T1000 (cell line): ENCODE measurements around the gene HCAR2.
"Not testable (repeated sequence)": the region's sequence is repeated elsewhere in the genome, so short reads cannot be mapped to it uniquely, and the experiment has no call there.

Experiments
- DNase-seq: peaks from one replicate; lab custom pipeline; 2025; ENCODE audit warnings: mixed read lengths; lab: John Stamatoyannopoulos, UW

HCAR2 gene

GRCh38 chr12:122665759-122666158 lies 37.4 kb downstream of the HCAR2 start:
- DNase-seq = no peak

DNA sequence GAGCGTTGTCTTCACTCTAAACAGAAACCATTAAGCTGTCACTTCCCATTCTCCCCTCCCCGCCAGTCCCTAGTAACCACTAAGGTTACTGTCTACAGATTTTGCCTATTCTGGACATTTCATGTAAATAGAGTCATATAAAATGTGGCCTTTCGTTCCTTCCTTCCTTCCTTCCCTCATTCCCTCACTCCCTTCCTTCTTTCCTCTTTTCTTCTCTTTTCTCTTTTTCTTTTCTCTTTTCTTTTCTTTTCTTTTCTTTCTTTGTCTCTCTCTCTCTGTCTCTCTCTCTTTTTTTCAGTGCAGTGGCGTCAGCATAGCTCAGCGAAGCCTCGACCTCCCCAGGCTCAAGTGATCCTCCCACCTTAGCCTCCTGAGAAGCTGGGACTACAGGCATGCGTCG lies 37.8 kb downstream of the HCAR2 start:
- DNase-seq = no peak

DNA sequence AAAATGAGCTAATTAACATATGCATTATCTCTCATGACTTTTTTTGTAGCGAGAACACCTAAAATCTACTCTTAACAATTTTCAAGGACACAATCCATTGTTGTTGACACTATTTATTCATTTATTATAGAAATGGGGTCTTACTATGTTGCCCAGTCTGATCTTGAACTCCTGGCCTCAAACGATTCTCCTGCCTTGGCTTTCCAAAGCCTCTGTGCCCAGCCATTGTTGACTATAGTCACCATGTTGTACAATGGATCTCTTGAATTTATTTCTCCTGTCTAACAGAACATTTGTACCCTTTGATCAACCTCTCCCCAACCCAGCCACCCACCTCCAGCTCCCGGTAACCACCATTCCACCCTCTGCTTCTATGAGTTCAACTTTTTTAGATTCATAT lies 41.2 kb downstream of the HCAR2 start:
- no peak for DNase-seq

DNA sequence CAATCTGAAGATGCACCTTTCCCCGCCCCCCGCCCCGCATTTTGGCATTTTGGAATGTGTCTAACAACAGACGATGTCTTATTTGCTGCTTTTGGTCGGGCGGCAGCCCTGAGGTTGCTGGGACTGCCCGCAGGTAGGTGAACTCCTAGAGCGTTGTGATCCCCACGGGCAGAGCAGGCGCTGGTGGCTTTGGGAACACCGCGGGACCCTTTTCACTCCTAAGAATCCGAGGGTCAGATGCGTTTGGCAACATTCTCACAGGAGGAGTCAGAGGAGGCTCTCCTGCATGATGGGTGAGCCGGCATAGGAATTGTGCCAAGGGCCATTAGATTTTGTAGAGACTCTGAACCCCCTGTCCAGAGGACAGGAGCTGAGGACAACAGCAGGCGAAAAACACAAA lies 41.9 kb downstream of the HCAR2 start:
- DNase-seq = no peak

GRCh38 chr12:122659579-122659978 lies 43.6 kb downstream of the HCAR2 start:
- no peak for DNase-seq

DNA sequence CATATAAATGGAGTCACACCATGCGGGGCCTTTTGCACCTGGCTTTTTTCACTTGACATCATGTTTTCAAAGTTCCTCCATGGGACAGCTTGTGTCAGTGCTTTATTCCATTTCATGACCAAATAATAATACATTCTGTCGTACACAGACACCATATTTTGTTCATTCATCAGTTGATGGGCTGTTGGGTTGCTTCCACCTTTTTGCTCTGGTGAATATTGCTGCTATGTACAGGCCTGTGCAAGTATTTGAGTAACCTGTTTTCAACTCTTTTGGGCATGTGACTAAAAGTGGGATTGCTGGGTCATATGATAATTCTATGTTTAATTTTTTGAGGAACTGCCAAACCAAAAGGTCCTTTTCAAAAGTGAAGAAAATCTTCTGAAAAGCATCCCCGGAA lies 46.9 kb downstream of the HCAR2 start:
- no peak for DNase-seq

GRCh38 chr12:122653291-122653690 lies 49.9 kb downstream of the HCAR2 start:
- not testable (repeated sequence) for DNase-seq

GRCh38 chr12:122651520-122652224 lies 51.5 kb downstream of the HCAR2 start:
- DNase-seq = no peak
